Fibroblast of villous mesenchyme (primary cell): Measurements from ENCODE around the gene TBX4. TPM values are rescaled to one million over a fixed set of nuclear protein-coding genes. Genes with fewer than 3 reads are reported as not detected.
"Not testable (repeated sequence)": the region's sequence is repeated elsewhere in the genome, so short reads cannot be mapped to it uniquely, and the experiment has no call there.

Experiments
- DNase-seq: peaks from one replicate; pipeline ENCODE4 v3.0.0-alpha.2; 2010; ENCODE audit warnings: low read depth
- H3K4me3 ChIP-seq: 2 replicates; pipeline ENCODE4 v1.5.1; 2011; ENCODE audit warnings: low read depth, mild to moderate bottlenecking, low read length
- total RNA-seq: library from RNA; depleted of rRNA; stranded (reverse); fragments of >200 nt; gene quantifications from 2 replicates; pipeline ENCODE4 v1.2.3, GENCODE V29; 2012
- TF ChIP-seq, protein P1 (sequence below): IDR thresholded peaks from 2 replicates; pipeline ENCODE4 v1.5.1; 2012; ENCODE audit warnings: low read depth, mild to moderate bottlenecking, low read length; ENCODE audit not compliant: insufficient read depth

The TBX4 gene
- total RNA-seq, 1 donor = not detected

GRCh38 chr17:61492759-61493526, 40.7 kb downstream of the TBX4 start:
- TF ChIP-seq, protein P1, sequence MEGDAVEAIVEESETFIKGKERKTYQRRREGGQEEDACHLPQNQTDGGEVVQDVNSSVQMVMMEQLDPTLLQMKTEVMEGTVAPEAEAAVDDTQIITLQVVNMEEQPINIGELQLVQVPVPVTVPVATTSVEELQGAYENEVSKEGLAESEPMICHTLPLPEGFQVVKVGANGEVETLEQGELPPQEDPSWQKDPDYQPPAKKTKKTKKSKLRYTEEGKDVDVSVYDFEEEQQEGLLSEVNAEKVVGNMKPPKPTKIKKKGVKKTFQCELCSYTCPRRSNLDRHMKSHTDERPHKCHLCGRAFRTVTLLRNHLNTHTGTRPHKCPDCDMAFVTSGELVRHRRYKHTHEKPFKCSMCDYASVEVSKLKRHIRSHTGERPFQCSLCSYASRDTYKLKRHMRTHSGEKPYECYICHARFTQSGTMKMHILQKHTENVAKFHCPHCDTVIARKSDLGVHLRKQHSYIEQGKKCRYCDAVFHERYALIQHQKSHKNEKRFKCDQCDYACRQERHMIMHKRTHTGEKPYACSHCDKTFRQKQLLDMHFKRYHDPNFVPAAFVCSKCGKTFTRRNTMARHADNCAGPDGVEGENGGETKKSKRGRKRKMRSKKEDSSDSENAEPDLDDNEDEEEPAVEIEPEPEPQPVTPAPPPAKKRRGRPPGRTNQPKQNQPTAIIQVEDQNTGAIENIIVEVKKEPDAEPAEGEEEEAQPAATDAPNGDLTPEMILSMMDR = no peak
- DNase-seq = peak; percentile 55
- H3K4me3 ChIP-seq = no peak overlapping the region

DNA sequence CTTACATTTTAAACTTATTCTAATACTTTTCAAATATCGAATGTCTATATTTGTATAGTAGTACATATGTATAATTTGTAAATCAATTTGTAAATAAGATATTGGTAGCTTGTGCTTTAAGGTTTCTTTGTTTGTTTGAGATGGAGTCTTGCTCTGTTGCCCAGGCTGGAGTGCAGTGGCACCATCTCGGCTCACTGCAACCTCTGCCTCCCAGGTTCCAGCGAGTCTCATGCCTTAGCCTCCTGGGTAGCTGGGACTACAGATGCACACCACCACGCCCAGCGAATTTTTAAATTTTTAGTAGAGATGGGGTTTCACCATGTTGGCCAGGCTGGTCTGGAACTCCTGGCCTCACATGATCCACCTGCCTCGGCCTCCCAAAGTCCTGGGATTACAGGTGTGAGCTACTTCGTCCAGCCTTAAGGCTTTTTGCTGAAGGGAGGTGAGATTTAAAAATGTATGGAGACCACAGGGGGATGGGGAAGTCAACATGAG, 41.7 kb downstream of the TBX4 start:
- DNase-seq, H3K4me3 ChIP-seq: not testable (repeated sequence)

DNA sequence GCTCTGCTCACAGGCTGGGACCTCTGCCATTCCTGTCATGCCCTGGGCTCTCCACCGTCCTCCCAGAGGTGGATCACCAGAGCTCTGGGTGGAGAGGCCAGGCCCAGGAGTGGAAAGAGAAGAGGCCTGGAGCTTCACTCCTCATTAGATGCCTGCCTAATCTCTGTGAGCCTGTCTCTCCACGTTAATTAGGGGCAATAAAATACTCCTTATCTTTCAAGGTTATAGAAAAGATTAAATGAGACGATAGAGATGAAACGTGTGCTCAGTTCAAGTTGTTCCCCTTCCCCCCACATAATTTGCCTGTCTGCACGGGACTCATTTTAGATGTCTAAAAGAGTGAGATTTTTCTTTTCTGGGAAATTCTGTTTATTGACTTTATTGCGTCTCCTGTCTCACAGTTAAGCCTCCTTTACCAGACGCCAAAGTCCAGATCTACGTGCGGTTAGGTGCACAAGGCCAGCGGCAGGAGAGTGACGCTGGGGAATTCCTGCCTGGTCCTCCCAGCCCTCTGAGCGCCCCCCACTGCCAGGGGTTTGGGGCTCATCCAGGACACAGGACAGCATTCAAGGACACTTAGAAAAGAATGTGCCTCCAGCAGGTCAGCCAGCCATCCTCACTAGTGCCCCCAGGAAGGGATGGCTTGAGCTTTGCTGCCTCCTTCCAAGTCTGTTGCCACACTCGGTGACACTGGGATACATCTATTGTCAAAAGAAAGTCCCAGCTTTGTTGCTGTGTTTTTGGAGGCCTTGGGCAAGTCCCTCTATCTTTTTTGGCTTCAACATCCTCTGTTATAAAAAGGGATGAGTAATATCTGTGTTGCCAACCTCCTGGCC, 42.3 kb downstream of the TBX4 start:
- no peak for DNase-seq
- no peak overlapping the region for H3K4me3 ChIP-seq
- TF ChIP-seq, protein P1 = no peak

- TF ChIP-seq, protein P1 = no peak
- no peak overlapping the region for H3K4me3 ChIP-seq
Observed at GRCh38 chr17:61495161-61495857, 43.1 kb downstream of the TBX4 start.

GRCh38 chr17:61496174-61496956, 44.1 kb downstream of the TBX4 start:
- TF ChIP-seq, protein P1 = no peak
- no peak for DNase-seq
- no peak overlapping the region for H3K4me3 ChIP-seq

More at GRCh38 chr17:61495161-61495857, 43.1 kb downstream of the TBX4 start:
- no peak for DNase-seq

GRCh38 chr17:61496957-61497653, 44.9 kb downstream of the TBX4 start:
- peak; percentile 32 for DNase-seq
- no peak overlapping the region for H3K4me3 ChIP-seq
- TF ChIP-seq, protein P1 = no peak
